NCI-H526 (cell line): Measurements from ENCODE around the gene TAAR8.
"Not testable (repeated sequence)": the region's sequence is repeated elsewhere in the genome, so short reads cannot be mapped to it uniquely, and the experiment has no call there.

Experiments
- DNase-seq, 2 experiments: peaks; one replicate each; lab custom pipeline; 2025; lab: John Stamatoyannopoulos, UW

TAAR8 gene

DNA sequence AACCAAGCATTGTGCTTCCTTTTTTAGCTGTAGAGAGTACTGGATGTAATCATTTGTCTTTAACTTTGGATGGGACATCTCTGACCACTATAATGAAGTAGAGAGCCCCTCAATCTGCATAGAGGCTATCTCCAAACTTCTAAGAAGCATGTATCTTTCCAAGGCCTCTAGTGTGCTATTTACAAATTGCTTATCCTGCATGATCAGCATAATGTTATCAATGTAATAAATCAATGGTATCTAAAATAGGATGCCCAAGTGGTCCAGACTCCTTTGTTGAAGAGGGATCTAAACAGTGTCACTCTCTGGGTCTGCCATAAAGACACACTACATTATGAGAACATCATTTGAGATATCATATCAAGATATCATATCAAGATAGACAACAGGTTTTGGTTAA is 7.6 kb upstream of the TAAR8 start:
- no peak for DNase-seq

- DNase-seq: no peak
Measured at GRCh38 chr6:132548746-132549463, 3.6 kb upstream of the TAAR8 start.

DNA sequence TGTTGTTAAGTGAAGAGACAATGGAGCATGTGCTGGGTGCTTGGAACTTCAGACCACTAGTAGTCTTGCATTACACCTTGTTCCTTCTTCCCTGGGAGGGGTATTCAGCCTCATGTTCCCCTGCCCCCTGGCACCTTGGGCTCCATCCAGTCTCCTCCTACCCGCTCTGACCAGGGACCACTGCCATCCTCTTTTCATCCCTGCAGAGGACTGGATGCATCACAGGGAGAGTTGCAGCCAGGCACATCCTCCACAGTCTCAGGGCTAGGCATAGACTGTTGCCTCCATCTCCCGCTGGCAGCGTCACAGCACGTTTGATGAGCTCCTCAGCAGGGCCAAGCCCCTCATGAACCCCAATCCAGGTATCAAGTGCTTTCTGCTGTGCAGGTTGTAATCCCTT is 1.3 kb upstream of the TAAR8 start:
- DNase-seq: no peak

DNA sequence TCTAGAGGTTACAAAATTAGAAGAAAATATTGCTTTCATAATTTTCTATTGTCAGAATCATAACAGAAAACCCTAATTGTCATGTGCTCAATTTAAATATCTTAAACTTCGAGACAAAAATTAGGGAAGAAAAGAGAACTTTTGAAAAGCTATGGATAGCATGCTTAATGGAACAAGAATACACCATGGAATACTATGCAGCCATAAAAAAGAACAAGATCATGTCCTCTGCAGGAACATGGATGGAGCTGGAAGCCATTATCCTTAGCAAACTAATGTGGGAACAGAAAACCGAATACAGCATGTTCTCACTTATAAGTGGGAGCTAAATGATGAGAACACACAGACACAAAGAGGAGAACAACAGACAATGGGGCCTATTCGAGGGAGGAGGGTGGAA is 7.6 kb downstream of the TAAR8 start:
- not testable (repeated sequence) for DNase-seq

- DNase-seq: no peak
Measured at GRCh38 chr6:132566404-132566803, 13.9 kb downstream of the TAAR8 start.

DNA sequence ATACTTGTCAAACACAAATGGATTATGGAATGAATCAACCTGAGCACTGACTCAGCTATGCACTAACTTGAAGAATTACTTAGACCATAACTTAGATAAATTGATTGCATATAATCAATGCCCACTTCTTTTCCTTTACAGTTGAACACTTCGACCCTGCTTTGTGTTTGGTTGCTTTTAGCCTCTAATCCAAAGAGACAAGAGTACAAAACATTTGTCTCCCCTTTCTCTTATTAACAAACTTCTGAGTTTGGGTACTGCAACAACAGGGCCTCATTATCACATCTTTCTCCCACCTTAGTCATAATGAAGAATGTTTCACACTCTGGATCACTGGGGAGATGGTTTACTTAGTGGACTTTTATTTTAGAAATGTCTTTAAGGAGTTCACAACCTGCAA is 15.1 kb downstream of the TAAR8 start:
- no peak for DNase-seq

- DNase-seq: no peak
Measured at GRCh38 chr6:132568611-132569010, 16.1 kb downstream of the TAAR8 start.

- no peak for DNase-seq
Measured at GRCh38 chr6:132569170-132569569, 16.7 kb downstream of the TAAR8 start.

GRCh38 chr6:132570221-132570777 is 17.8 kb downstream of the TAAR8 start, which contains the start of gene TAAR6:
Gene TAAR6 (plus strand): TSS chr6:132570322. CDS start chr6:132570322, 0 bp downstream.
- DNase-seq: peak in 1 of 2 experiments; percentile 34

GRCh38 chr6:132571774-132572173 is 19.3 kb downstream of the TAAR8 start:
- DNase-seq: no peak

- no peak for DNase-seq
Measured at GRCh38 chr6:132584698-132585097, 32.2 kb downstream of the TAAR8 start.

- no peak for DNase-seq
Measured at GRCh38 chr6:132587424-132587823, 35.0 kb downstream of the TAAR8 start.

- DNase-seq: no peak
Measured at GRCh38 chr6:132589454-132589853, 37.0 kb downstream of the TAAR8 start, which contains the start of gene TAAR5. Gene TAAR5 (minus strand): TSS chr6:132589741. CDS start chr6:132589686, 55 bp downstream.

- peak in 1 of 2 experiments; percentile 6 for DNase-seq
Measured at GRCh38 chr6:132590362-132590761, 37.9 kb downstream of the TAAR8 start.

DNA sequence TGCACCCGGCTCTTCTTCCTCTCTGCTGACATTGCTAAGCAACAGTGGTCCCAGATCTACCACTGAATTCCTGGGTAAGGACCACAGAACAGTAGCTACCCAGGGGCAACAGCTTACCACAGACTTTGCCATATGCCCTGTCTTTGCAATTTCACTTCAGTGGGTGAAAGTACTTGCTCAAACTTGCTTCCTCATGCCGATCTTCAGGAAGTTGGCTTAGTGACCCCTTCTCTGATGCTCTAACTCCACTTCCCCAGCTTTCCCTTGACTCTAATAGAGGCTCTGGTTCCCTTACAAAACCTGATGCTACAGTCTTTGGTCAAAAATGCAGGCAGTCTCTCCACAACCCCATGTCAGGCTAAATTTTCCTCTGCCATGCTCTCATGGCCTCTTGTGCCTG is 40.4 kb downstream of the TAAR8 start:
- DNase-seq: no peak

- DNase-seq: no peak
Measured at GRCh38 chr6:132596201-132596600, 43.7 kb downstream of the TAAR8 start.

GRCh38 chr6:132598473-132598872 is 46.0 kb downstream of the TAAR8 start:
- DNase-seq: peak in 1 of 2 experiments; percentile 20

- DNase-seq: not testable (repeated sequence)
Measured at GRCh38 chr6:132600900-132601299, 48.4 kb downstream of the TAAR8 start.
